WTC11 (cell line): ENCODE results near the gene EDN3.

Experiments
- CREB1 ChIP-seq: sonication (generic); formaldehyde crosslinking; IDR thresholded peaks from 2 replicates; pipeline ENCODE4 v1.8.0; 2023; ENCODE audit warnings: mild to moderate bottlenecking, missing genetic modification reagents
- TEAD4 ChIP-seq: sonication (generic); formaldehyde crosslinking; IDR thresholded peaks from 2 replicates; pipeline ENCODE4 v1.8.0; 2022; ENCODE audit warnings: mild to moderate bottlenecking, missing genetic modification reagents
- TF ChIP-seq, protein P1 (sequence below): fragments of 200-600 bp; IDR thresholded peaks from 2 replicates; pipeline ENCODE4 v1.8.0; 2022; ENCODE audit warnings: antibody characterized with exemption

DNA sequence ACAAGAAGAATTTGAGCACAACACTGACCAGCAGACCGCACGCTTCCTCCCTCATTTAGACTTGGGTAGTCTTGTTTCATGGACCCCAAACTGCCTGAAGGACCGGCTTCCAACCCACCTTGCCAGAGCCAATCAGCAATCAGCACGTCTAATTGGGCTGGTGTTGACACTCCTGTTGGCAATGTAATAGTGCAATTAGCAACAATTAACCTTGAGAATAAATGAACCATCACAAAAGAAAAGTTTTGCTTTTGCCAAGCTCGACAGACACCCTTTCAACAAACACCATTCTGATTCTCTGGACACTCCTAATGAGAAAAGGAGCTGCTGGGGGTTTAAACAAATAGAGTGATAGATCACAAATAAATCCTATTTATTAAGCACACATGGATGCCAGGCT, 61.0 kb downstream of the EDN3 start:
- TF ChIP-seq TEAD4 (CRISPR knock-in tag), result no peak
- no peak for TF ChIP-seq CREB1 (CRISPR knock-in tag)
- TF ChIP-seq, protein P1, sequence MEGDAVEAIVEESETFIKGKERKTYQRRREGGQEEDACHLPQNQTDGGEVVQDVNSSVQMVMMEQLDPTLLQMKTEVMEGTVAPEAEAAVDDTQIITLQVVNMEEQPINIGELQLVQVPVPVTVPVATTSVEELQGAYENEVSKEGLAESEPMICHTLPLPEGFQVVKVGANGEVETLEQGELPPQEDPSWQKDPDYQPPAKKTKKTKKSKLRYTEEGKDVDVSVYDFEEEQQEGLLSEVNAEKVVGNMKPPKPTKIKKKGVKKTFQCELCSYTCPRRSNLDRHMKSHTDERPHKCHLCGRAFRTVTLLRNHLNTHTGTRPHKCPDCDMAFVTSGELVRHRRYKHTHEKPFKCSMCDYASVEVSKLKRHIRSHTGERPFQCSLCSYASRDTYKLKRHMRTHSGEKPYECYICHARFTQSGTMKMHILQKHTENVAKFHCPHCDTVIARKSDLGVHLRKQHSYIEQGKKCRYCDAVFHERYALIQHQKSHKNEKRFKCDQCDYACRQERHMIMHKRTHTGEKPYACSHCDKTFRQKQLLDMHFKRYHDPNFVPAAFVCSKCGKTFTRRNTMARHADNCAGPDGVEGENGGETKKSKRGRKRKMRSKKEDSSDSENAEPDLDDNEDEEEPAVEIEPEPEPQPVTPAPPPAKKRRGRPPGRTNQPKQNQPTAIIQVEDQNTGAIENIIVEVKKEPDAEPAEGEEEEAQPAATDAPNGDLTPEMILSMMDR, result no peak
